Neutrophil (primary cell): Measurements from ENCODE around the gene MIX23.
A peak's percentile ranks its signal among the peaks of the same experiment; 100 is the strongest.

ENCODE experiments used
- H3K27ac ChIP-seq: fragments of 200-600 bp; sonication (generic); 2 replicates; pipeline ENCODE4 v1.5.1; 2016; ENCODE audit warnings: mild to moderate bottlenecking, moderate library complexity
- H3K27me3 ChIP-seq: fragments of 200-600 bp; sonication (generic); 2 replicates; pipeline ENCODE4 v1.6.0; 2016; ENCODE audit warnings: mild to moderate bottlenecking
- H3K36me3 ChIP-seq: fragments of 200-600 bp; sonication (generic); 2 replicates; pipeline ENCODE4 v1.5.1; 2017
- H3K4me1 ChIP-seq, 2 experiments: fragments of 200-600 bp in 1 of 2; sonication (generic) in 1 of 2; 1 replicate in 1 of 2; 2 replicates in 1 of 2; pipeline versions ENCODE4 v1.5.1 to v1.6.1; 2013 to 2016; ENCODE audit warnings: low read depth in 1 of 2, low read length in 1 of 2, mild to moderate bottlenecking in 1 of 2, moderate library complexity in 1 of 2; ENCODE audit not compliant: control insufficient read depth in 1 of 2, insufficient read depth in 1 of 2
- H3K4me3 ChIP-seq, 2 experiments: fragments of 200-600 bp in 1 of 2; sonication (generic) in 1 of 2; 1 replicate in 1 of 2; 2 replicates in 1 of 2; pipeline ENCODE4 v1.5.1; 2013 to 2016; ENCODE audit warnings: low read depth in 1 of 2, low read length in 1 of 2, mild to moderate bottlenecking in 1 of 2, moderate library complexity in 1 of 2
- H3K9me3 ChIP-seq: fragments of 200-600 bp; sonication (generic); 2 replicates; pipeline ENCODE4 v1.5.1; 2016
- TF ChIP-seq, protein P1 (sequence below): fragments of 200-600 bp; sonication (generic); IDR thresholded peaks from 2 replicates; pipeline ENCODE4 v1.5.1; 2016; ENCODE audit warnings: antibody characterized with exemption

The MIX23 gene

DNA sequence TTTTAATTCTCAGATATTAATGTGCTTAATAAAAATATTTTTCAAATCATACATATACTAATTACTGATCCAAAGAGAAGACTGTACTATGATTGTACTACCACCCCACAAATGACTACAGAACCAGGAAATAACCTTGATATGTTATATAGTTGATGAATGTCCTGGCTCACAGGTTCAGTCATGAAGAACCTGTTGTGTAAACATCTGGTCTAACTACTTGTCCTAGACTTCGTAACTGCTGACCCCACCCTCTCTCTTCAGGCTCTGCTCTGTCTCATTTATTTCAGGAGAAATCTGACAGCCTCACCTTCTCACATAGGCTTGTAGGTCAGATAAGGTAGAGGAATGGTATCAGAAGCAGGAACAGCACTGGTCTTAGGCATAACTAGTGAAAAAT lies 72.7 kb downstream of the MIX23 start:
- no peaks in the 10 kb centered on the region for H3K27me3 ChIP-seq
- TF ChIP-seq, protein P1, sequence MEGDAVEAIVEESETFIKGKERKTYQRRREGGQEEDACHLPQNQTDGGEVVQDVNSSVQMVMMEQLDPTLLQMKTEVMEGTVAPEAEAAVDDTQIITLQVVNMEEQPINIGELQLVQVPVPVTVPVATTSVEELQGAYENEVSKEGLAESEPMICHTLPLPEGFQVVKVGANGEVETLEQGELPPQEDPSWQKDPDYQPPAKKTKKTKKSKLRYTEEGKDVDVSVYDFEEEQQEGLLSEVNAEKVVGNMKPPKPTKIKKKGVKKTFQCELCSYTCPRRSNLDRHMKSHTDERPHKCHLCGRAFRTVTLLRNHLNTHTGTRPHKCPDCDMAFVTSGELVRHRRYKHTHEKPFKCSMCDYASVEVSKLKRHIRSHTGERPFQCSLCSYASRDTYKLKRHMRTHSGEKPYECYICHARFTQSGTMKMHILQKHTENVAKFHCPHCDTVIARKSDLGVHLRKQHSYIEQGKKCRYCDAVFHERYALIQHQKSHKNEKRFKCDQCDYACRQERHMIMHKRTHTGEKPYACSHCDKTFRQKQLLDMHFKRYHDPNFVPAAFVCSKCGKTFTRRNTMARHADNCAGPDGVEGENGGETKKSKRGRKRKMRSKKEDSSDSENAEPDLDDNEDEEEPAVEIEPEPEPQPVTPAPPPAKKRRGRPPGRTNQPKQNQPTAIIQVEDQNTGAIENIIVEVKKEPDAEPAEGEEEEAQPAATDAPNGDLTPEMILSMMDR, result no peak
- no peaks in the 10 kb centered on the region for H3K9me3 ChIP-seq
- peaks cover 59 to 69% of the 10 kb centered on the region in 2 experiments for H3K4me1 ChIP-seq
- H3K36me3 ChIP-seq, result no peaks in the 10 kb centered on the region
- H3K4me3 ChIP-seq, result no peak overlapping the region
- peak overlapping the region; percentile 62 for H3K27ac ChIP-seq
